CD4-positive, CD25-positive, alpha-beta regulatory T cell (primary cell): ENCODE data around the gene GNG13. TPM values are rescaled to one million over a fixed set of nuclear protein-coding genes. Genes with fewer than 3 reads are reported as not detected.

ENCODE experiments used
- ATAC-seq, 2 donors: fragments of 150-1000 bp; cut with Tn5 transposase; one replicate each; pipeline ENCODE4 v1.10.0; 2021; ENCODE audit warnings: low read depth in 2 of 2, moderate number of reproducible peaks in 2 of 2, moderate library complexity in 1 of 2
- DNase-seq, 3 donors: peaks; one replicate each; pipeline versions ENCODE4 v3.0.0 to v3.0.0-alpha.2; 2012 to 2022; ENCODE audit warnings: mixed read lengths in 1 of 3
- H3K27ac ChIP-seq: one replicate; pipeline ENCODE4 v1.7.0; 2013; ENCODE audit warnings: mild to moderate bottlenecking, low read length; ENCODE audit not compliant: insufficient read depth, poor library complexity, severe bottlenecking
- H3K27me3 ChIP-seq: one replicate; pipeline ENCODE4 v1.7.0; 2013; ENCODE audit warnings: low read length; ENCODE audit not compliant: control insufficient read depth, insufficient read depth
- H3K36me3 ChIP-seq: one replicate; pipeline ENCODE4 v1.7.0; 2013; ENCODE audit warnings: mild to moderate bottlenecking, low read length, moderate library complexity; ENCODE audit not compliant: control insufficient read depth, insufficient read depth
- H3K4me1 ChIP-seq: 2 replicates; pipeline ENCODE4 v1.7.0; 2013; ENCODE audit warnings: mild to moderate bottlenecking, low read length; ENCODE audit not compliant: insufficient read depth, control insufficient read depth, poor library complexity, severe bottlenecking
- H3K4me3 ChIP-seq: one replicate; pipeline ENCODE4 v1.7.0; 2013; ENCODE audit warnings: low read depth, mild to moderate bottlenecking, low read length, moderate library complexity
- H3K9me3 ChIP-seq, 2 experiments: 1 replicate in 1 of 2; 2 replicates in 1 of 2; pipeline ENCODE4 v1.7.0; 2013; ENCODE audit warnings: low read length in 2 of 2, mild to moderate bottlenecking in 1 of 2, moderate library complexity in 1 of 2; ENCODE audit not compliant: control insufficient read depth in 2 of 2
- H3K27ac Mint-ChIP-seq, 3 donors: one replicate each; pipeline ENCODE4 v1.8.0; 2020 to 2022; ENCODE audit warnings: mild to moderate bottlenecking in 3 of 3, mixed read lengths in 3 of 3, moderate library complexity in 2 of 3
- H3K27me3 Mint-ChIP-seq: one replicate; pipeline ENCODE4 v1.8.0; 2022; ENCODE audit warnings: mild to moderate bottlenecking, mixed read lengths
- H3K36me3 Mint-ChIP-seq: one replicate; pipeline ENCODE4 v1.8.0; 2020; ENCODE audit warnings: mixed read lengths
- H3K4me1 Mint-ChIP-seq, 4 donors: one replicate each; pipeline ENCODE4 v1.8.0; 2020 to 2022; ENCODE audit warnings: mixed read lengths in 4 of 4, mild to moderate bottlenecking in 1 of 4
- H3K4me3 Mint-ChIP-seq, 4 donors: one replicate each; pipeline ENCODE4 v1.8.0; 2020 to 2022; ENCODE audit warnings: mild to moderate bottlenecking in 4 of 4, mixed read lengths in 4 of 4, moderate library complexity in 3 of 4
- H3K9me3 Mint-ChIP-seq, 7 donors: one replicate each; pipeline ENCODE4 v1.8.0; 2020 to 2022; ENCODE audit warnings: mixed read lengths in 7 of 7, mild to moderate bottlenecking in 3 of 7, moderate library complexity in 2 of 7
- polyA plus RNA-seq, 4 donors: library from polyadenylated mRNA; unstranded; fragments of 300-500 nt; fragmentation: Illumina TruSeq; gene quantifications; one replicate each; pipeline ENCODE4 v1.2.3, GENCODE V29; 2021
- total RNA-seq: library from RNA; stranded (reverse); gene quantifications from one replicate; pipeline ENCODE4 v1.2.3, GENCODE V29; 2022

GNG13 gene
- total and polyA plus RNA-seq, 5 donors from 2014 or later, result not detected

DNA sequence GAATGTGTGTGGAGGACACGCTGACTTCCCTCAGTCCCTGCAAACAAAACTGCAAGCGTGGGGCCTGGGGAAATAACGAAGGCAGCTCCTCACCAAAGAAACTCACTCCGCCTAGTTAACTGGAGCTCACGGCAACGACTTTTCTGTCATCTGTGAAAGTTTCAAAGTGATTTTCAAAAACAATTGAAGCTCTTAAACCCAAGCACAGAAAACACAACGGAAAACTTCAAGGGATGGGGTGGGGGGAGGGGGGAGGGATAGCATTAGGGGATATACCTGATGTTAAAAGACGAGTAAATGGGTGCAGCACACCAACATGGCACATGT lies 3.2 kb upstream of the GNG13 start:
- H3K27me3 ChIP-seq, result no peaks in the 10 kb centered on the region
- Mint-ChIP-seq H3K4me1 (peaks cover 0 to 14% (median 3%) of the 10 kb centered on the region in 4 donors), H3K36me3 (no peaks in the 10 kb centered on the region), H3K27me3 (peaks cover 4% of the 10 kb centered on the region), H3K27ac (no peak overlapping the region), H3K9me3 (no peaks in the 10 kb centered on the region), H3K4me3 (peak overlapping the region in 1 of 4 donors; percentile 70)
- no peak for DNase-seq
- H3K9me3 ChIP-seq, result no peaks in the 10 kb centered on the region
- no peak overlapping the region for H3K27ac ChIP-seq
- H3K4me3 ChIP-seq, result no peak overlapping the region
- no peak for ATAC-seq
- no peaks in the 10 kb centered on the region for H3K36me3 ChIP-seq
- peaks cover 12% of the 10 kb centered on the region for H3K4me1 ChIP-seq

DNA sequence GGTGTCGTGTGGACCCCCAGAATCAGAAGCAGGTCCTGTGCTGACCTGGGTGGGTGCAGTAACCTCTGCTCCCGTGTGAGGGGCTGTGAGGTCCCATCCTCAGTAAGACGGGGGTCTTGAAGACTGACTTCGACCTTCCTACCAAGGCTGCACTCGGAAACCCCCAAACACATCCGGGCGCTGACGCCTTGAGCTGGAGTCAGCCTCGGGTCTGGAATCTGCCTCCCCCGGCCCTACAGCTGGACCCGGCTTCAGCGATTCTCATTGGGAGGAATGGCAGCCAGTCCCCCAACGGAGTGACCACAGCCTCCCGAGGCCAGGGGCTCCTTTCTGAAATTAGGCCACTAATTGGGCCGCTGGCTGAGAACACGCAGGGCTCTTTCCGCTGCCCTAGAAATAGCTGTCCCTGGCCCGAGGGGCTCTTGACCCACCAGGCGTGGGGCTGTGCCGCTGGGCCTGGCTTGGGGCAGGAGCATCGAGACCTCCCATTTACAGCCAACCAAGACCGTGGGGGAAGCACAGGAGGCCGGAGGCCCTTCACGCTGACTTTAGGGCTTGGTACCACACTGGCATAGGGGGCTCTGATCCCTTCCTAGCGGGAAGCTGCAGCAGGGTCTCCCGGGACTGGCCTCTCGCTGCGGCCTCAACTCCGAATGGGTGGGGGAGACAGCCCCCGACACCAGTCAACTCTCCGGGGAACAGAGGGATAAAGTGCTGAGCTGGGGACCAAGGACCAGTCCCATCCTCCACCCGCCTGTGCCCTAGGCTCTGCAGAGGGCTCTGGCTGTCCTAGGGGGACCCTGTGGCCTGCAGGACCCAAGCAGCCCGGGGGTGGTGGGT lies 2.6 kb upstream of the GNG13 start:
- peaks cover 6% of the 10 kb centered on the region for H3K4me1 ChIP-seq
- no peak overlapping the region for H3K27ac ChIP-seq
- no peaks in the 10 kb centered on the region for H3K9me3 Mint-ChIP-seq
- no peaks in the 10 kb centered on the region for H3K36me3 ChIP-seq
- peak overlapping the region in 1 of 4 donors; percentile 38 for H3K4me3 Mint-ChIP-seq
- H3K36me3 Mint-ChIP-seq, result no peaks in the 10 kb centered on the region
- no peak overlapping the region for H3K27ac Mint-ChIP-seq
- H3K9me3 ChIP-seq, result no peaks in the 10 kb centered on the region
- no peak for DNase-seq
- no peaks in the 10 kb centered on the region for H3K27me3 ChIP-seq
- H3K27me3 Mint-ChIP-seq, result peaks cover 5% of the 10 kb centered on the region
- no peak for ATAC-seq
- peaks cover 0 to 8% (median 3%) of the 10 kb centered on the region in 4 donors for H3K4me1 Mint-ChIP-seq
- no peak overlapping the region for H3K4me3 ChIP-seq

DNA sequence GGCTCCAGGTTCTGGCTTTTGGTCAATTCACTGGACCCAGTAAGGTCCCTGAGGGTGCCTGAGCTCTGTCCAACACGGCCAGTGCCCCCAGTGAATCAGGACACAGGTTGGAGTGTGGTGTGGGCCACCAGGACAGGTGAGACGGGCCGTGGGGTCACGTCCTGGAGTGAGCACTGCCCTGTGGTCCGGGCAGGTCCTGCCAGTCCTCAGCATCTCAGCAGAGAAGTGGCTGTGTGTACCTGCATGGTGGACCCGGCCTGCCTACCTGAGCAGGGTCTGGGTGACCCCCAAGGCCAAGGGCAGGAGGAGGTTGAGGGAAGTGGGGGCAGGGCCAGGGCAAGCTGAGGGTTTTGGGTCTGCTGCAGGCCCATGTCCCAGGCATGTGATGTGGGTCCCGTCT lies 1.9 kb upstream of the GNG13 start:
- no peak overlapping the region for H3K4me3 ChIP-seq
- ATAC-seq, result no peak

DNA sequence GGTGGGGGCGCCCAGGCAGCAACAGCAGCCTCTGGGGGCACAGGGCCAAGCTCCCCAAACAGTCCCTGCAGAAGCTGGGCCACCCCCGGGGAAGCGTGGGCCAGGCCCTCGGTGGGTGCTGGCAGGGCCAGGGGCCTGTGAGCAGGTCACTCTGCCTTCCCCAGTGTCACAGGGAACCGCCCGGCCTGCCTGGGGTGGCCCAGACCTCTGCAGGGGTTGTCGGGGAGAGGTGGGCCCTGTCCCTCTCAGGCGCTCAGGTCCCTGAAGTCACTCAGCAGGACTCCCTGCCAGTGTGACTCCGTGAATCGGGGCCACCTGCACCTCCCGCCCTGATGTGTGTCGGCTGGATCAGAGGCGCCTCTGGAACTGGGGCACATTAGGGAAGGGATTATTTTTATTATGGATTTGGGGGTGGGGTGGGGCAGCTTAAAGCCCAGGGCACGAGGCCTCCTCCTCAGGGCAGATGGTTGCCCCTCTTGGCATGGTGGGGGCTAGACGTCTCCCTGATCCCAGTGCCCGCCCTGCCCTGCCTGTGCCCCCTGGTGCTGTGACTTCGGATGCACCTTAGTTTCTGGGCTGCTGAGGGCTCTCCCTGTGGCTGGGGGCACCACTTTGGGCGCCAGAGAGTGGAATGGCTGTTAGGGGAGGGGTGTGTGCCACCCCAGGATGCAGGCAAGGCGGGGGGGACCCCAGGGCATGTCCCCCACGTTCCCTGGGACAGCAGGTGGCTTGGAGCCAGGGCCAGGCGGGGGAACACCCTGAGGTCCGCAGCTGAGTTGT lies 1.2 kb upstream of the GNG13 start:
- Mint-ChIP-seq H3K27ac (no peak overlapping the region), H3K4me3 (no peak overlapping the region), H3K36me3 (no peaks in the 10 kb centered on the region), H3K4me1 (peaks cover 0 to 3% (median 0%) of the 10 kb centered on the region in 4 donors), H3K27me3 (peaks cover 10% of the 10 kb centered on the region), H3K9me3 (no peaks in the 10 kb centered on the region)
- DNase-seq (no peak), ATAC-seq (no peak)
- Histone ChIP-seq H3K9me3 (no peaks in the 10 kb centered on the region), H3K27me3 (no peaks in the 10 kb centered on the region), H3K36me3 (no peaks in the 10 kb centered on the region), H3K27ac (no peak overlapping the region), H3K4me1 (peaks cover 4% of the 10 kb centered on the region), H3K4me3 (no peak overlapping the region)

More for the DNA sequence above, 1.9 kb upstream of the GNG13 start:
- Mint-ChIP-seq H3K4me1 (peaks cover 0 to 3% (median 0%) of the 10 kb centered on the region in 4 donors), H3K9me3 (no peaks in the 10 kb centered on the region), H3K36me3 (no peaks in the 10 kb centered on the region), H3K27ac (no peak overlapping the region), H3K27me3 (peaks cover 10% of the 10 kb centered on the region), H3K4me3 (no peak overlapping the region)
- Histone ChIP-seq H3K27ac (no peak overlapping the region), H3K9me3 (no peaks in the 10 kb centered on the region), H3K36me3 (no peaks in the 10 kb centered on the region), H3K4me1 (peaks cover 4% of the 10 kb centered on the region), H3K27me3 (no peaks in the 10 kb centered on the region)
- no peak for DNase-seq

DNA sequence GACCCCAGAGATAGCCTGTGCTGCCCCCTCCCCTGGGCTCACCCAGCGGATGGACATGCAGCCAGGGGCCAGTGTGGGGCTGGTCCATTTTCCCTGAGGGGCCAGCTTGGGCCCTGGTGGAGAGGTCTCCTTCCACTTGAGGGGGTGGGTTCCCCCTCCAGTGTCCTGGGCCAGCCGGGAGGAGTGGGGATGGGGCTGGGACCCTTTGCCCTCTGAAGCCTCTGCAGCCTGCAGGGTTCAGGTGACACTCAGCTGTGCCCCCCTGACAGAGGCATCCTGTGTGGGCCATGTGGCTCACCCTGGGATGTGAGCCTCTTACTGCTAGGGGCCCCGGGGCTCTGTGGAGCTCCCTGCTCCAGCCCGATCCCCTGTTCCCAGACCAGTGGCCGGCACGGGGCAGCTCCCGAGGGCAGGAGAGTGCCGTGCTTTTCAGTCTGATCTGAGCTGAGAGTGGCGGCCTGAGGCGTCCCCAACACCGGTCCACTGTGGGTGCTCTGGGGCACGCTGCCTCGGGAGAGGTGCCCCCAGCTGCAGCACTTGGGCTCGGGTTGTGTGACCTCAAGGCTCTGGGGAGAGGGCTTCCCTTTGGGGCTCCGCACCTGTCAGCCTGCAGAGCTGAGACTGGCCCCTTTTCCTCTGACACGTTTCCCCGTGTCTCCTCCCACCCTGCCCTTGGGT lies 439 bp upstream of the GNG13 start:
- Histone ChIP-seq H3K27ac (no peak overlapping the region), H3K36me3 (no peaks in the 10 kb centered on the region), H3K4me1 (peaks cover 4% of the 10 kb centered on the region), H3K9me3 (no peaks in the 10 kb centered on the region), H3K27me3 (no peaks in the 10 kb centered on the region), H3K4me3 (no peak overlapping the region)
- no peaks in the 10 kb centered on the region for H3K4me1 Mint-ChIP-seq
- ATAC-seq (no peak), DNase-seq (no peak)
- no peaks in the 10 kb centered on the region for H3K9me3 Mint-ChIP-seq
- no peaks in the 10 kb centered on the region for H3K36me3 Mint-ChIP-seq
- H3K4me3 Mint-ChIP-seq, result no peak overlapping the region
- H3K27me3 Mint-ChIP-seq, result peaks cover 10% of the 10 kb centered on the region
- no peak overlapping the region for H3K27ac Mint-ChIP-seq

DNA sequence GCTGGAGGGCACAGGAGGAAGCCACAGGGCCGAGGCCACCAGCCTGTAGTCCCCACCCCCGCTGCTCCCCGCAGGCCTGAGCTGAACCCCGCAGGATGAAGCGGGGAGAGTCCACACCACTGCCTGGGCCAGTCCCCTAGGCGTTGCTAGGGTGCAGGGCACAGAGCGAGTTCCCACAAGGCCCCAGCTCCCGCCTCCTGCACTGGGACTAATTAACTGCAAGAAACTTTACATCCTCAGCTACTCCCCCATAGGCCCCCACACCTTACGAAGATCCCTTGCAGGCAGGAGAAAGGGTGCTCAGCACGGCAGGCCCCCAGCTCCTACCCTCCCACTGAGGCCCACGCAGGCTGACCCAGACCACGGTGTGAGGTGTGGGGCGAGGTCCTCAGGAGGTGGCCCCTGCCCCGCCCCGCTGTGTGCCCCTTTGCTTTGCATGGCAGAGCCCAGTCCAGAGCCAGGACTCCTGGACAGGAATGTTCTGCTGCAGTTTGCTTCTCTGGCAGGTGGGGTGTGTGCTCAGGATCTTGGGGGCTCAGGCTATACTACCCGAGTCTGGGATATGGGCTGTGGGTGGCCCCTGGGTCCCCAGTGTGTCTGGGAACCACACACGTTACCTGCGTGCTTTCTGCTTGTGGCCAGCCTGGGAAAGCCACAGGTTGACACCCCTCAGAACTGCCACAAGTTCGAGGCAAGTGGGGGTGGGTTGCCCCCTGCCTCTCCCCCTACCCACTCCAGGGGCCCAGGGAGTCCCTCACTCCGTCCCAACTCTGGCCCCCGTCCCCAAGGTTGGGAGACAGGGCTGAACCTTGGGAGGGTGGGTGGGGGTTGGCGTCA lies 1.2 kb downstream of the GNG13 start:
- Mint-ChIP-seq H3K36me3 (no peaks in the 10 kb centered on the region), H3K27me3 (peaks cover 10% of the 10 kb centered on the region), H3K4me3 (no peak overlapping the region), H3K9me3 (no peaks in the 10 kb centered on the region), H3K27ac (no peak overlapping the region), H3K4me1 (no peaks in the 10 kb centered on the region)
- H3K36me3 ChIP-seq, result no peaks in the 10 kb centered on the region
- H3K27ac ChIP-seq, result no peak overlapping the region
- DNase-seq (no peak), ATAC-seq (no peak)
- no peaks in the 10 kb centered on the region for H3K9me3 ChIP-seq
- no peaks in the 10 kb centered on the region for H3K27me3 ChIP-seq
- H3K4me1 ChIP-seq, result peaks cover 4% of the 10 kb centered on the region
- H3K4me3 ChIP-seq, result no peak overlapping the region

DNA sequence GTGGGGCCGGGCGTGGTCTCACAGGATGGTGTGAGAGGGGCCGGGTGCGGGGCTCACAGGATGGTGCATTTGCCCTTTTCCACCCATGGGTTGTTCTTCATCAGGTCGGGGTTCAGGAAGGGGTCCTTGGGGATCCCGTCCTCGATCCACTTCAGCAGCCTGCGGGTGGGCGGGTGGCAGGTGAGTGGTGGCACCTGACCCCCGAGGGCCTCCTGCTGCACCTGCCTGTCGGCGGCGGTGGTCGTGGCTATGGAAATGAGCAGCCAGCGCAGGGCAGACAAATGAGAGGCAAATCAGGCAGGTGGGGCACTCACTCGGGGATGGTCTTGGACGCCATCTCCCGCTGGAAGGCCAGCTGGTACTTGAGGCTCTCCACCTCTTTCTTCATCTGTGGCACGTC lies 1.9 kb downstream of the GNG13 start:
- Mint-ChIP-seq H3K36me3 (no peaks in the 10 kb centered on the region), H3K27me3 (peaks cover 10% of the 10 kb centered on the region), H3K4me3 (no peak overlapping the region), H3K9me3 (no peaks in the 10 kb centered on the region), H3K27ac (no peak overlapping the region), H3K4me1 (no peaks in the 10 kb centered on the region)
- Histone ChIP-seq H3K4me1 (peaks cover 4% of the 10 kb centered on the region), H3K9me3 (no peaks in the 10 kb centered on the region), H3K4me3 (no peak overlapping the region), H3K27me3 (no peaks in the 10 kb centered on the region), H3K36me3 (no peaks in the 10 kb centered on the region), H3K27ac (no peak overlapping the region)
- ATAC-seq (no peak), DNase-seq (no peak)
